ENCODE results near the gene CPLX4. TPM values are rescaled to one million over a fixed set of nuclear protein-coding genes. Genes with fewer than 3 reads are reported as not detected.

Gene CPLX4
- total RNA-seq, 1 experiment from 2014 or later = not detected

- no peak for TF ChIP-seq SMAD4 (CRISPR knock-in tag; IDR thresholded peaks at IDR 0.05)
- TF ChIP-seq HMGA2 (CRISPR knock-in tag; IDR thresholded peaks at IDR 0.05) = no peak
- TF ChIP-seq, protein P1, sequence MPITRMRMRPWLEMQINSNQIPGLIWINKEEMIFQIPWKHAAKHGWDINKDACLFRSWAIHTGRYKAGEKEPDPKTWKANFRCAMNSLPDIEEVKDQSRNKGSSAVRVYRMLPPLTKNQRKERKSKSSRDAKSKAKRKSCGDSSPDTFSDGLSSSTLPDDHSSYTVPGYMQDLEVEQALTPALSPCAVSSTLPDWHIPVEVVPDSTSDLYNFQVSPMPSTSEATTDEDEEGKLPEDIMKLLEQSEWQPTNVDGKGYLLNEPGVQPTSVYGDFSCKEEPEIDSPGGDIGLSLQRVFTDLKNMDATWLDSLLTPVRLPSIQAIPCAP (CRISPR knock-in tag; IDR thresholded peaks at IDR 0.05) = no peak
- no peak for TF ChIP-seq CREM (CRISPR knock-in tag; IDR thresholded peaks at IDR 0.05)
- no peak for TF ChIP-seq NR1H2 (CRISPR knock-in tag; IDR thresholded peaks at IDR 0.05)
- no peak for TF ChIP-seq ZNF121 (CRISPR knock-in tag; IDR thresholded peaks at IDR 0.05)
- no peak for TF ChIP-seq MLX (CRISPR knock-in tag; IDR thresholded peaks at IDR 0.05)
- no peak for TF ChIP-seq NR3C1 (CRISPR knock-in tag; conservative IDR thresholded peaks at IDR 0.05; ENCODE audit: low read depth)
- no peak for TF ChIP-seq ZNF317 (CRISPR knock-in tag; IDR thresholded peaks at IDR 0.05; ENCODE audit: borderline replicate concordance, low read depth)
- TF ChIP-seq ZNF219 (CRISPR knock-in tag; IDR thresholded peaks at IDR 0.05; ENCODE audit: borderline replicate concordance) = no peak
Measured at GRCh38 chr18:59282341-59282740, 36.1 kb downstream of the CPLX4 start (continued).

DNA sequence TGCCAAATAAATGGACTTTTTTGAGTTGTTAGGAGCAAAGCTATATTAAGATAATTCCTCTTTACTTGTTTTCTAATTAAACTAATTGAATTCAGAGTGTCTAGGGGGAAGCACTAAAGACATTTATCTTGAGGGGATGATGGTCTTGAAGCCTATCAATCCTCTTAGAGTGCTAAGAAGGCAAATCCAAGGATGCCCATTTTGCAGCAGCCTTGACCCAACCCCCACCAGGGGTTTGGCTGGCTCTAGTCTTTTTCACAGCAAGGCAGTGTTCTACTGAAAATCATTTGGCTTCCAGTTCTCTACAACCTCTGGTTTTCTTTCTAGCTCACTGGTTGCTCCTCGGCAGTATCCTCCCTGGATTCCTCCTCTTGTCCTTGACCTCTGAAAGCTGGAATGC lies 38.7 kb downstream of the CPLX4 start:
- H3K27ac Mint-ChIP-seq = no peak overlapping the region
- no peak for TF ChIP-seq NFE2L1 (CRISPR knock-in tag; IDR thresholded peaks at IDR 0.05)
- ChIA-PET CTCF (interaction anchor here (0.7 to 1.9 kb wide), 3 partner anchors 28 to 123 kb away, joined by 4 to 7 read pairs (median 4); no protein-coding TSS in a partner anchor), POLR2A (no interaction called here)
- peaks cover 99% of the 10 kb centered on the region for H3K27me3 Mint-ChIP-seq (ENCODE audit: low read depth)
- DNase-seq (ENCODE audit: low spot score) (no peak), ATAC-seq (no peak)
- H3K36me3 Mint-ChIP-seq = no peaks in the 10 kb centered on the region
- peaks cover 16% of the 10 kb centered on the region for H3K4me1 Mint-ChIP-seq
- H3K4me3 Mint-ChIP-seq = no peak overlapping the region
- H3K9me3 Mint-ChIP-seq = no peaks in the 10 kb centered on the region

DNA sequence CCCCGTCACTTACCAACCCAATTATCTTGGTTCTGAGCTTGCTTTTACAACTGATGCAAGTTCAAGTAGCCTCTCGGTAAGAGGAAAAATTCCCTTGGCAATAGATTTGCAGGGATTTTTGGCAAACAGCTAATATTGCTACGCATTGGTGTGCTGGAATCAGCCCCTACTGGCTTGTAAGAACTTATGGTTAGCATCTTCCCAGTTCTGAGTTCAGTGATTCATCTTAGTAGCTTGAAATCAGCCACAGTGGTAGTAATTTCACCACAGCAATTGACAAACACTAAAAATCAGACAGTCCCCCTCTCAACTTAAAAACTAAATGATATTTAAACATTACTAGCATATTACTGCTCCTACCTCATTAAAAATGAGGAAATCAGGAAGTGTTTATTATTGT lies 39.3 kb downstream of the CPLX4 start:
- H3K27me3 Mint-ChIP-seq (ENCODE audit: low read depth) = peaks cover 99% of the 10 kb centered on the region
- ATAC-seq = no peak
- TF ChIP-seq NR2C2 (CRISPR knock-in tag; IDR thresholded peaks at IDR 0.05) = no peak
- no peak for TF ChIP-seq EMX1 (CRISPR knock-in tag; IDR thresholded peaks at IDR 0.05)
- TF ChIP-seq JAZF1 (CRISPR knock-in tag; IDR thresholded peaks at IDR 0.05) = no peak
- no peak for TF ChIP-seq NFATC4 (CRISPR knock-in tag; IDR thresholded peaks at IDR 0.05)
- TF ChIP-seq, protein P2, sequence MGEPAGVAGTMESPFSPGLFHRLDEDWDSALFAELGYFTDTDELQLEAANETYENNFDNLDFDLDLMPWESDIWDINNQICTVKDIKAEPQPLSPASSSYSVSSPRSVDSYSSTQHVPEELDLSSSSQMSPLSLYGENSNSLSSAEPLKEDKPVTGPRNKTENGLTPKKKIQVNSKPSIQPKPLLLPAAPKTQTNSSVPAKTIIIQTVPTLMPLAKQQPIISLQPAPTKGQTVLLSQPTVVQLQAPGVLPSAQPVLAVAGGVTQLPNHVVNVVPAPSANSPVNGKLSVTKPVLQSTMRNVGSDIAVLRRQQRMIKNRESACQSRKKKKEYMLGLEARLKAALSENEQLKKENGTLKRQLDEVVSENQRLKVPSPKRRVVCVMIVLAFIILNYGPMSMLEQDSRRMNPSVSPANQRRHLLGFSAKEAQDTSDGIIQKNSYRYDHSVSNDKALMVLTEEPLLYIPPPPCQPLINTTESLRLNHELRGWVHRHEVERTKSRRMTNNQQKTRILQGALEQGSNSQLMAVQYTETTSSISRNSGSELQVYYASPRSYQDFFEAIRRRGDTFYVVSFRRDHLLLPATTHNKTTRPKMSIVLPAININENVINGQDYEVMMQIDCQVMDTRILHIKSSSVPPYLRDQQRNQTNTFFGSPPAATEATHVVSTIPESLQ (CRISPR knock-in tag; IDR thresholded peaks at IDR 0.05) = no peak
- POLR2A ChIA-PET = no interaction called here
- no peak overlapping the region for H3K4me3 Mint-ChIP-seq
- peaks cover 21% of the 10 kb centered on the region for H3K4me1 Mint-ChIP-seq
- H3K27ac Mint-ChIP-seq = no peak overlapping the region
- H3K36me3 Mint-ChIP-seq = no peaks in the 10 kb centered on the region
- no peaks in the 10 kb centered on the region for H3K9me3 Mint-ChIP-seq
- DNase-seq (ENCODE audit: low spot score) = no peak
- CTCF ChIA-PET = interaction anchor here (0.7 to 1.9 kb wide), 2 partner anchors 29 to 123 kb away, joined by 4 to 7 read pairs; no protein-coding TSS in a partner anchor

DNA sequence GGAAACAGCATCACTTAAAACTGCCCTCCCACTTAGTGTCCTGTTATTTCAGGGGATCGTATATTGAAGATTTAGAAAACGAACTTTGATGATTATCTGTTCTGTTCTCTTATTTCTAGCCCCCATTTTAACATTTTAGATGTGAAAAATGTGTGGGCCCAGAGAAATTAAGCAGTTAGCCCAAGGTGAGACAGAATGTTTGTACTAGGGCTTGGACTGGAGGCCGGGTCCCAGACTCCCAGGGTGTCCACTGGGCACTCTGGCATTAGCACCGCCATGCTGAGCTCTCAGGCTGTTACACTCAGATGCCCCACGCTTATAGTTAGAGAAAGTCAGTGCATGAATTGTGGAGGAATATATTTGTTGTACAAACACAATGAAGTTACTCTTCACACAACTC lies 39.7 kb downstream of the CPLX4 start:
- ChIA-PET POLR2A (no interaction called here), CTCF (interaction anchor here (1.9 kb wide), 1 partner anchor 124 kb away, joined by 7 read pairs; no protein-coding TSS in a partner anchor)
- ATAC-seq (no peak), DNase-seq (ENCODE audit: low spot score) (no peak)
- no peaks in the 10 kb centered on the region for H3K9me3 Mint-ChIP-seq
- peaks cover 99% of the 10 kb centered on the region for H3K27me3 Mint-ChIP-seq (ENCODE audit: low read depth)
- no peak overlapping the region for H3K27ac Mint-ChIP-seq
- no peaks in the 10 kb centered on the region for H3K36me3 Mint-ChIP-seq
- H3K4me3 Mint-ChIP-seq = no peak overlapping the region
- peaks cover 22% of the 10 kb centered on the region for H3K4me1 Mint-ChIP-seq
- no peak for TF ChIP-seq ZNF416 (CRISPR knock-in tag; IDR thresholded peaks at IDR 0.05)
- TF ChIP-seq ETV6 (CRISPR knock-in tag; IDR thresholded peaks at IDR 0.05) = no peak
- no peak for TF ChIP-seq KAT7 (CRISPR knock-in tag; IDR thresholded peaks at IDR 0.05; ENCODE audit: borderline replicate concordance)
- no peak for TF ChIP-seq ESRRA (CRISPR knock-in tag; IDR thresholded peaks at IDR 0.05; ENCODE audit: borderline replicate concordance)
- no peak for TF ChIP-seq TEAD1 (CRISPR knock-in tag; IDR thresholded peaks at IDR 0.05)
- TF ChIP-seq, protein P3, sequence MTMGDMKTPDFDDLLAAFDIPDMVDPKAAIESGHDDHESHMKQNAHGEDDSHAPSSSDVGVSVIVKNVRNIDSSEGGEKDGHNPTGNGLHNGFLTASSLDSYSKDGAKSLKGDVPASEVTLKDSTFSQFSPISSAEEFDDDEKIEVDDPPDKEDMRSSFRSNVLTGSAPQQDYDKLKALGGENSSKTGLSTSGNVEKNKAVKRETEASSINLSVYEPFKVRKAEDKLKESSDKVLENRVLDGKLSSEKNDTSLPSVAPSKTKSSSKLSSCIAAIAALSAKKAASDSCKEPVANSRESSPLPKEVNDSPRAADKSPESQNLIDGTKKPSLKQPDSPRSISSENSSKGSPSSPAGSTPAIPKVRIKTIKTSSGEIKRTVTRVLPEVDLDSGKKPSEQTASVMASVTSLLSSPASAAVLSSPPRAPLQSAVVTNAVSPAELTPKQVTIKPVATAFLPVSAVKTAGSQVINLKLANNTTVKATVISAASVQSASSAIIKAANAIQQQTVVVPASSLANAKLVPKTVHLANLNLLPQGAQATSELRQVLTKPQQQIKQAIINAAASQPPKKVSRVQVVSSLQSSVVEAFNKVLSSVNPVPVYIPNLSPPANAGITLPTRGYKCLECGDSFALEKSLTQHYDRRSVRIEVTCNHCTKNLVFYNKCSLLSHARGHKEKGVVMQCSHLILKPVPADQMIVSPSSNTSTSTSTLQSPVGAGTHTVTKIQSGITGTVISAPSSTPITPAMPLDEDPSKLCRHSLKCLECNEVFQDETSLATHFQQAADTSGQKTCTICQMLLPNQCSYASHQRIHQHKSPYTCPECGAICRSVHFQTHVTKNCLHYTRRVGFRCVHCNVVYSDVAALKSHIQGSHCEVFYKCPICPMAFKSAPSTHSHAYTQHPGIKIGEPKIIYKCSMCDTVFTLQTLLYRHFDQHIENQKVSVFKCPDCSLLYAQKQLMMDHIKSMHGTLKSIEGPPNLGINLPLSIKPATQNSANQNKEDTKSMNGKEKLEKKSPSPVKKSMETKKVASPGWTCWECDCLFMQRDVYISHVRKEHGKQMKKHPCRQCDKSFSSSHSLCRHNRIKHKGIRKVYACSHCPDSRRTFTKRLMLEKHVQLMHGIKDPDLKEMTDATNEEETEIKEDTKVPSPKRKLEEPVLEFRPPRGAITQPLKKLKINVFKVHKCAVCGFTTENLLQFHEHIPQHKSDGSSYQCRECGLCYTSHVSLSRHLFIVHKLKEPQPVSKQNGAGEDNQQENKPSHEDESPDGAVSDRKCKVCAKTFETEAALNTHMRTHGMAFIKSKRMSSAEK (CRISPR knock-in tag; IDR thresholded peaks at IDR 0.05; ENCODE audit: borderline replicate concordance) = no peak
- TF ChIP-seq FOXK1 (CRISPR knock-in tag; IDR thresholded peaks at IDR 0.05) = no peak
- no peak for TF ChIP-seq MAX (CRISPR knock-in tag; IDR thresholded peaks at IDR 0.05)
- TF ChIP-seq ELF4 (CRISPR knock-in tag; IDR thresholded peaks at IDR 0.05; ENCODE audit: low read depth) = no peak
- TF ChIP-seq ZNF671 (CRISPR knock-in tag; IDR thresholded peaks at IDR 0.05) = no peak
- TF ChIP-seq NR3C1 (CRISPR knock-in tag; conservative IDR thresholded peaks at IDR 0.05; ENCODE audit: low read depth) = no peak
